ENCODE measurements around the gene RAD51B.
"Not testable (repeated sequence)": the region's sequence is repeated elsewhere in the genome, so short reads cannot be mapped to it uniquely, and the experiment has no call there.

RAD51B gene

DNA sequence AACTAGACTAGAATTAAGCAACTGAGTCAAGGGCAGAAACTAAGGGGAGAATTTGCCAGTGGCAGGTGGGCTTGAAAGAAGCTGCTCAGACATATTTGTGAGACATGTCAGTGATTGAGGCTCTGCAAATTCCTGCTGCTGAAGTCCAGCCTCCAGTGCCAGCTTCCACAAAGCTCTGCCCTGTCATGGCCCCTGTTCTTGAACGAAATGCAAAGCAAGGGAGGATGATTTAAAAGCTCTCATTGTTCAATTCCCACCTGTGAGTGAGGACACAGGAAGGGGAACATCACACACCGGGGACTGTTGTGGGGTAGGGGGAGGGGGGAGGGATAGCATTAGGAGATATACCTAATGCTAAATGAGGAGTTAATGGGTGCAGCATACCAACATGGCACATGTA is 439.4 kb downstream of the RAD51B start:
- DNase-seq: not testable (repeated sequence)

DNA sequence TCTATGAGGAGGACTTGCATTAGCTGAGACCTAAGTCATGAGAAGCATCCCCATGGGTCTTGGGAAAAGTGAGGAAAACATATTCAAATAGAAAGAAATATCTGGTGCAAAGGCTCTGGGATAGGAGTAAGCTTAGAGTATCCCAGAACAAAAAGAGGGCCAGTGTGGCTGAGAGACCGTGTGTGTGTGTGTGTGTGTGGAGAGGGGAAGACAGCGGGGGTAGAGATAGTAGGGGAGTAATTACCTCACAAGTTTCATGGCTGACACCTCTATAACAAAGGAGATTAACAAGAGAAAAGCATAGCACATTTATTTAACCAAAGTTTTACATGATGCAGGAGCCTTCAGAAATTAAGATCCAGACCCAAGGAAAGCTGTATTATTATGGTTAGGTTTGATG is 440.5 kb downstream of the RAD51B start:
- DNase-seq: no peak

DNA sequence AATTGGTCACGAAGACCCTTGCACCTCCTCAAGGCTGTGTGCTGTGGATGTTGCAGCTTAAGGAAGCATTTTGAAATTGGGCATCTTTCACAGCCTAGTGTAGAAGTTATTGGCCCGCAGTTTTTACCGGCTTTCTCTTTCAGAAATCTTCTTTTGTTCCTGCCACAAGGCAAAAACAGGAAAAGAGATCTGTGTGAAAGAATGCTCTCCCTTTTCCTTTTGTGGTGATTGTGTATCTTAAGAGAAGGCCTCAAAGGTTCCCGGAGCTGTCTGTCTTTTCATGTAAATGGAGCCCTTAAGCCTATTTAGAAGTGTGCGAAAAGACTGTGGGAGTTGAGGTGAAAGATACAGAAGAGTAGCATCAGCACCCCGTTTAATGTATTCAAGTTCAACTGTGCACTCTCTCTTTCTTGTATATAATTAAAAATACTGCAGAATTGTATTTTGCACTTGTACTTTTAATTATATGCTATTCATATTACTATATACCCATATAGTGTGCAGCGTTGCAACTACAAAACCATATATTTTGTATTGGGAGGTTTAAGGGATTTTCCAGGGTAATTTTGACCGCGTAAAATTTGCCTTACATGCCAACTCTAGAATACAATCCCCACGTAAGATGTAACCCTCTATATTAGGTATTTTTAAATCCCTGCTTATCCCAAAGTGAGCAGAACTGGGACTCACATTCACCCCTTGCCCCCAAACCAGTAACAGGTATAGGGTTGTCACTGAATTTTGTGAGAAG is 441.7 kb downstream of the RAD51B start:
- no peak for DNase-seq

DNA sequence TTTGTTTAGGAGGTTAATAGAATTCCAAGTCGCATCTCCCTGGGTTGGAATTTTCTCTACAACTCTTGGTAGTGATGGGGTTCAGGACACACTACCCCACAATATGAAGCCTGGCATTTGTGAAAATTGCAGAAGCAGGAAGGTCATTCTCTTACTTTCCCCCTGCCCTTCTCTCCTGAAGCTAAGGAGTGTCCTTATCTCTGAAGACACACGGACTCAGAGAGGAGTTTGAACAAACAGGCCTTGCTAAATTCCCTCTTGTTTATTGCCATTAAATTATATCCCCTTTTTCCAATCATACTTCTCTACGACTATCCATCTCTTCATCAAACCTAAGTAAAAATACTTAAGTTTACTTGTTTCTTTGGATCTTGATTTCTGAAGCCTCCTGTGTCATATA is 443.0 kb downstream of the RAD51B start:
- no peak for DNase-seq

DNA sequence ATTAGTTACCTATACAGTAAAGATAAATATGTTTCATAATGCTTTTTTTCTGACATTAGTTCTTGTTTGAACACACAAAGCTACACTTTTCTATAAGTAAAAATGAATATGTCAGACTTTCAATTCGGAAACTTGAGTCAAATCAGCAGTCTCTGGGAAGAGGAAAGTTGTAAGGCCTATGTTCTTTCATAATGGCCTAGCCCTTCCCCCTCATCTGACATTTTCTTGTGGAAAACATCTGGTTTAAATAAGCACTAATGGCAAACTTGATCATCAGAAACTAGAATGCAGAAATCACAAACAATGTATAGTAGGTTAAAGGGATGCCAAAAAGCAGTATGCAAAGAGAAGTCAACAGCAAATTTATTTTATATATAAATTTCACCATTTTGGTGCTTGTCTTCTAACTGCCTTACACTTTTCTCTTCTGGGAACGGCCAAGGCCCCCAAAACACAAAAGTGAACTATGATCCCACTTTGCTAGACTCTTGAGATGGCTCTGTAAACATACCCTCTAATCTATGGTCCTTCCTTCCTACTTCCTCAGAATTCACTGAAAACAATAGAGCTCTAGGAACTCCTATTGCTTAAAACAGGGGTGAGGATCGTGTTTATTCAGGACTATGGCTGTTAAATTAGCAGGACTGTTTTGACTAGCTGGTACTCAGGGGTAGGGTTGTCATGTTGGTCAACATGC is 444.1 kb downstream of the RAD51B start:
- no peak for DNase-seq

DNA sequence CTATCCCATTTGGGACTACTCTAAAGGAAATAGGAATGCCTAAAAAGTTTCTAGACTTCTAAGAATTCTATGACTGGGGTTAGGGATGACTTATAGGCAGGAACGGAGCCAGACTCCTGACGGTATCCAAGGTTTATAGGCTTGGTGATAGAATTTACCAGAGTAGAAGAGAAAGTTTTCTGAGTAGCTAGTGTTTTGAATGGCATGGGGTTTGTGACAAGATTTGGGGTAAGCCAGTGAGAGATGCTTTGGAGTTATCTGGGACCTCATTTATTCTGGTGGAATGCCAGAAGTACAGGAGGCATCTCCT is 444.6 kb downstream of the RAD51B start:
- no peak for DNase-seq

DNA sequence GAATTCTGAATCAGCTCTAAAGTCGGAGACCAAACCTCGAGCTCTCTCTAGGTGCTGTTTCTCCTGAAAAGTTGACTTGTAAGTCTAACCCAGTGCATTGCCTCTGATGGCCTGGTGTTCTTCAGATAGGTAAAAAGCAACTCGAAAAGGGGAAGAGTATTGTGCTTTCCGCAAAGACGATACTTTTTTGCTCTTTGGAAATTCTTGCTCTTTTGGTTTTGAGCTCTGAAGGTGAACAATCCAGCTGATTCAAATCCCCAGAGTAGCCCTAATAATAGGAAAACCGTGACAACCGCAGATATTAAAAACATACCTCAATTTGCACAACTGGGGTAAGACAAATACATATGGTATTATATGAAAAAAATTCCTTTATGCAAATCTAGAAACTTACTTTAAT is 447.4 kb downstream of the RAD51B start:
- DNase-seq: no peak

DNA sequence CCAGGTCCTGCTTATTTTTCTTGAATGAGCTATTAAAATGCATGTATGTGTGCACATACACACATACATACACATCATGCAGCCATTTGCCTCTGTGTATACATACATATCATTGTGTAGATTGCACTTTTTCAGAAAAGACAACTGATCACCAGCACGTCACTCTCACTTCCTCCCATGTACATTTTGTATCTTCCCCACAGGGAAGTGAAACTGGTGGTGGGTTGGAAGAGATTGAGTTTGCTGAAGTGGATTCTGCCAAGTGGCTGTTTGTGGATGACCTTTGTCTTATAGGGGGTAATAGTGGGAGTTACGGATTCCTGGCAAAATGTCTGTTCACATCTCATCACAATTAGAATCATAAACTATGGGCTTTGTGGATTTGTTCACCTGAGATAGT is 448.6 kb downstream of the RAD51B start:
- no peak for DNase-seq

DNA sequence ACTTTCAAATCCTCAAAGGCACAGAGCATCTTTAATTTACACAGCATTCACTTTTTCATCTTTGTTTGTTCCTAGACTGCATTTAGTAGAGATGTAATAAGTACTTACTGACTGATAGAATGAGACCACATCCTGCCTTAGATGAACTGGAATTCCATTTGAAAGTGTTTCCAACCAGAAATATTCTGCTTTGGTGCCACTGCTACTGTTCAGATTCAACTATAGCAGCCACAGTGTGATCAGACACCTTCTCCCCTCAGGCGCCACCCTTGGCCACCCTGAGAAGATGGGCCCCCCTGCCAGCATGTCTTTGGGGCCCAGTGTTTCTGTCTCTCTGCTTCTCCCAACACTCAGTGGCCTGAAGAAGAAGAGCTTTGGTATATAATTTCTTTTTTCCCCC is 449.1 kb downstream of the RAD51B start:
- DNase-seq: no peak

DNA sequence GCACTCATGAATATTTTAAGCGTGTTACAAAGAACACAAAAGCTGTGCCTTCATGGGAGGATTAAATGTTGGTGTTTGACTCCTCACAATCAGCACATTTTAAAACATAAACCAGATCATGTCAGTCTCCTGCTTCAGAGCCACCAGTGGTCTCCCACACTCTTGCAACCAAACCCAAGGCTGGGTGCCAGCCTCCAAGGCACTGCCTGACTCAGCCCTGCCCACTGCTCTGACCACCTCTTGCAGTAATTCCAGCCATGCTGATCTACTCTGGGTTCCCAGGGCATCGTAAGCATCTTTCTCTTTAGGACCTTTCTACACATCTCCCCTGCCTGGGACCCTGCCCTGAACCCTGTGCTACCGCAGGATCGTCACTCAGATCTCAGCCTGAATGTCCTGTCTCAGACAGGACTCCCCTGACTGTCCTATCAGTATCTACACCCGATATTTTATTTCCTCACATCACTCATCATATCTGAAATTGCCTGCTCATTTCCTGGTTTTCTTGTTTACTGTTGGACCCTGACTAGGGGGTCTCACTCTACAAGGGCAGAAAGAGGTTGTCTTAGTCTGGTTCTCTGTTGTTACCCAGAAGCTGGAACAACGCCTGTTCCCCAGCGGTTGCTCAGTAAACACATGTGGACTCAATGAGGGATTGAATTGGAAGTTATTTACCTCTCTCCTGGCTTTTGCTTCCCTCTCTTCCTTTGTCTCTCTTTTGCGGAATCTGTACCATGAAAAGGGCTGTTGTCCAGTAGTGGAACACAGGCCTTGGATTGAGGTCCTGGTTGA is 449.8 kb downstream of the RAD51B start:
- DNase-seq: no peak

DNA sequence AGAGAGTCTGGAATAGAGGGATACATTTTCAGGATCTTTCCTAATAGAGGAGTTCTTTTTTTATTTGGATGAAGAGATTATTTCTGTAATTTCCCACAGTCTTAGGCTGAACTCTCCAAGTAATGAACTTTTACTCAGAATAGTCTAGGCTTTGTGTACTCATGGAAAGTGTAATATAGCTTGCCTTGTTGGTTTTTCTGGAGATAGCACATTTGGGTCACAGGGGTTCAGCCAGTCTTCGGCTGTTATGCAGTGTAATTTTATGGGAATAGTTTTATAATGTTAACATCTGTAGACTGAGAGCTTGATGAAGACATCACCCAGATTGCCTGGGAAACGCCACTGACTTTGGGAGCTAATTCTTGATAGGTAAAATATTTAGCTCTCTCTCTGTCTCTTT is 450.8 kb downstream of the RAD51B start:
- DNase-seq: no peak

DNA sequence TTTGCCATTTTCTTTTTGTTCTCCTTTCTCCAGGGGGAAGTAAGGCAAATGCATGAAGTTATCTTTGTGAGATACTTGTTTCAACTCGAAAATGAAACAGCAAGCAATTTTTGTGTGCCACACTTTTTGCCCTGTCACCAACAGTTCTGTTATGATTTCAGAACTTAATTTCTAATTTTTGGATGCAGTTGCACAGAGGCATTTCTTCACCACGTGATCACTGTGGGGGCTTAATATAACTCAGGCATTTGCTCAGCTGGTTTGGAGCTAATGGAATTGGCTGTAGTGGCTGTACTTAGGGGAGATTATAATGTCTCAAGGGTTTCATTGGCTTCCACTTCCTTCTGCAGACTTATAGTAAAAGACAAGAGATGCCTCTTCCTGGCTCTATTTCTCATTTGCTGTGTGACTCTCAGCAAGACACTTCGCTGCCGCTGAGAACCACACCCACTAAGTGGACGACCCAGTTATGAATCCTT is 452.4 kb downstream of the RAD51B start:
- no peak for DNase-seq

DNA sequence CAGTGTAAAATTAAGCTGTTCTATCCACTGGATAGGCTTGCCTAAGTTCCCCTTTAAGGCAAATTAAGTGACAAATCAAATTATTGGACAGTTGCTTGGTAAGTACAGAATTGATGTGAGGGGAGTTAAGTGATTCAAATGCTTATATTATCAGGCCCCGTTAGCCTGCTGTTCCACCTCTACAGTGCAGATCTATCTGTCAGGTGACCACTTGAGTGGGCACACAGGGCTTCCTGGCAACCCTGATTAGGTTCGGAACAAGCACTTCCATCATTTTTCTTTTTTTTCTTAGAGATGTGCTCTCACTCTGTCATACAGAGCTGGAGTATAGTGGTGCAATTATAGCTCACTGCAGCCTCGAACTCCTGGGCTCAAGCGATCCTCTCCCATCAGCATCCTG is 453.8 kb downstream of the RAD51B start:
- no peak for DNase-seq

DNA sequence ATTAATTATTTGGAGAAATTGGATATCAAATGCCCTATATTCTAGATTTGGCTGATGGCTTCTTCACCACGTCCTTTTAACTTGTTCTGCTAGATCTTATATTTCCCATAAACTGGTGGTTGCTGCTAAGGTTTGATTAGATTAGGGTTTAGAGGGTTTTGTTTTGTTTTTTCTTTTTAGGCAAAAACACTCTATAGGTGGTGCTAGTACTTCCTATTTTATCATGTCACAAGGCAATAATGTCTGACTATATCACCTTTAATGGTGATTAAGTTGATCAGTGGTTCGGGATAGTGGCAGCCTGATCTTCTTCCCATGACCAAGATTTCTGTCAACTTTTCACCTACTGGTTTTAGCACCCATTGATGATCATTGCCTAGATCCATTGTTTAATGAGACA is 455.1 kb downstream of the RAD51B start:
- no peak for DNase-seq

DNA sequence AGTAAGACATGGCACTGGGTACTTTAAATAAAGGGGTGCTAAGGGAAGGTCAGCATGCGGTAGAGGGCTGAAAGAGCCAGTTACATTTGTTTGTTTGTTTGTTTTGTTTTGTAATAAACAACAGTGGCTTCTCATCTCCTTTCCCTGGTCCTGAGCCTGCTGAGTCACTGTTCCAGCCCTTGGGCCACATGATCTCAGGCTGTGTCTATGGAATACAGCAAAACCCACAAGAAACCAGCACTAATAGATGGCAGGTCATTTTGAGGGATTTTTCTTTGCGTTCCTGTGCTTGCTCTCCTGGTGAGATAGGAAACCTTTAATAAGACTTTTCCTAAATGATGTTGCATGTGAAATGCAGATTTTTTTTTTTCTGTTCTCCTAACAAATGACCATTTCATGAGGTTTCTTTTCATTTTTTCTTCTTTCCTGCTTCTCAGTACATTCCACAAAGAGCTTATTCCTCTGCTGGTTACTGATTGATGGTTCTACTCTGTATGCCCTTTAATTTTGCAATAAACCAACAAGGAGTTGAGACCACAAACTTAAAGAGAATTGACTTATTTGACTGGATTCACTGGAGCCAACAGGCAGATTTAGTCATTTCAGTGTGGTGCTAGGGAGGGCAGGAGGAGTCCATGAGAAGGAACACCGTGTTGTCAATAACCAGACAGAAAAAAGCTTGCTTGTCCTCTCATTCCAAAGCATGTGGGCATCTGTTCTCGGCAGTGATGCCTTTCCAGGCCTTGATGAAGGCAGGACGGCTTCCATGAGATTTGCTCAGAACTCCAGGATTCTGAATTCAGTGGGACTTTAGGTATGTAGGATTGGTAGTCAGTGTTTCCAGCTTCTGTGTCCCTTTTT is 459.2 kb downstream of the RAD51B start:
- no peak for DNase-seq

DNA sequence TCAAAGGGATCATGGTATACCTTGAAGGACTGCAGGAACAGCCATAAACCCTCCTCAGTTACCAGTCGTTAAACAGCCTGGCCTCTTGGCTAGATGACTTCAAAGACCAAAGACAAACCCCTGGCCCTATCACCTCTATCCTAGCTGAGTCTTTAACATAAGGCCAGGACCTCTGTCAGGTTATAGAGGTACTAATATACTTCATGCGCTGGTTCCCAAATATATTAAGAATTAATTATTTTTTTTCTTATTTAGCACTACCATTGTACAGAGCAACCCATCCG is 459.8 kb downstream of the RAD51B start:
- no peak for DNase-seq

DNA sequence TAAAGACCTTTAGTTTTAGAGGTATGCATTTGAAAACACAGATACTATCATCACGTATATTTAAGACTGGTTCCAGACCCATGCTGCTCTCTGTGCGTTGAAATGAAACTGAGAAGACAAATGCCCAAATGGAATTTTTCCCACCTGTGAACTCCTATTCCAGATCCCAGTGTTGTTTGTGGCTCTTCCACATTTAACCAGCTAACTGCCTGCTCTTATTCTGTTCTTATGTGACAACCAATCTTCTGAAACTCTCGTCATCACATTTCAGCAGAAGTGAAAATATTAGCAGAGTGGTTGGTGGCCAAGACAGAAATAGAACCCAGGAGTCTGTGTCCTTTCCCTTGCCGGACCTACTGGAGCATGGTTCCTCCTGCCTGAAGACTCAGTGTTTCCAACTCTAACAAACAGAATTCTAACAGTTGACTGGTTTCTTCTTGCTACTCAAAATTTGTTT is 460.2 kb downstream of the RAD51B start:
- no peak for DNase-seq

DNA sequence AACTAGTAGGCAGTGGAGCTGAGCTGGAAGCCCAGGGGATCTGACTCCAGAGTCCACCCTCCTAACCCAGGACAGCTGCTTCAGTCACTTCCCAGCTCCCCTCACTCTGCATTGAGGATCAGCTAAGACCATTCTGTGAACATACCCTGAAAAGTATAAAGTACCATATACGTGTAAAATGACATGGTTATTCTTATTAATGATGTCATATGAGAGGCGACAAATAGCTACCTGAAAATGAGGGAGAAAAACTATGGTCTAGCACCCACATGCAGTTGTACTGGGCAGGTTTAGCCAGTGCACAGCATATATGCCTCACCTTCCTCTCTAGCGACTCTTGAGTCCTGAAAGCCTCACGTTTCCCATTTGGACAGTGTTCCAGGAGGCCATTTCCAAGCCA is 461.9 kb downstream of the RAD51B start:
- DNase-seq: no peak

DNA sequence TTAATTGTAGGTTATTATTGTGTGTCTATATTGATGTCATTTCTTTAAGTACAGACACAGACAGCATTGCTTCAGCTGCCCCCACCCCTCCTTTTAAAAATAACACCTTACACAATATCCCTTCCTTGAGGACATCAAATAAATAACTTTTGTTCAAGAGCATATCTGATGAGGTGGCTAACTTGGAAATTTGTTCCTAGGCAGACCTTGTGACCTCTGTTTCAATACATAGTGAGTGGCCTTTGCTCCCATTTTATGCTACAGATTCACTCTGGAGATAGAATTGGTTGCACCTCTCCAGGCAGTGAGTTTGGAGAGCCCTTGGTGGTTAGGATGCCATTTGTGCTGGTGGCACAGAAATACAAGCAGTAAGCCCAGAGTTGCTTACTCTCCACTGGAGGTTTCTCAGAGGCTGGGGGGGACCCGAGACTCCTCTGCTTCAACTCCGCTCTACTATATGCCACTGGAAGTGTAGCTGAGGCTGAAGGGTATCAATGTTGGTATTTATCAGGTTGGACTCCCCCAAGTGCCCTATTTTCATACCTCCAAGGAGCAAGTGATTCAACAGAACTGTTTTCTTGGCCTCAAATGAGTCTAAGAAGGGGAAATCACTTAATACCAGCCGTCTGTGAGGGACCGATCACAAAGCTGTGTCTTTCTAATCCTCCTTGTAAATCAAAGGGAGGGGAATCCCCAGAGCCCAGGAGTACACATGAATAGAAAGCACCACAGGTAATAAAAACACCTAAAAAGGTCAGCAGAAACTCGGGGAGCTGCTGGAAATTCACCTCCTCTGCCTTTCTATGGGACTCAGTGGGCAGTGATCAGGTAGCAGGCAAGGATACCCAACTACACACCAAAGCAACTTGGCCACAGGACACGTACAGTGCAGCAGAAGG is 463.1 kb downstream of the RAD51B start:
- no peak for DNase-seq

DNA sequence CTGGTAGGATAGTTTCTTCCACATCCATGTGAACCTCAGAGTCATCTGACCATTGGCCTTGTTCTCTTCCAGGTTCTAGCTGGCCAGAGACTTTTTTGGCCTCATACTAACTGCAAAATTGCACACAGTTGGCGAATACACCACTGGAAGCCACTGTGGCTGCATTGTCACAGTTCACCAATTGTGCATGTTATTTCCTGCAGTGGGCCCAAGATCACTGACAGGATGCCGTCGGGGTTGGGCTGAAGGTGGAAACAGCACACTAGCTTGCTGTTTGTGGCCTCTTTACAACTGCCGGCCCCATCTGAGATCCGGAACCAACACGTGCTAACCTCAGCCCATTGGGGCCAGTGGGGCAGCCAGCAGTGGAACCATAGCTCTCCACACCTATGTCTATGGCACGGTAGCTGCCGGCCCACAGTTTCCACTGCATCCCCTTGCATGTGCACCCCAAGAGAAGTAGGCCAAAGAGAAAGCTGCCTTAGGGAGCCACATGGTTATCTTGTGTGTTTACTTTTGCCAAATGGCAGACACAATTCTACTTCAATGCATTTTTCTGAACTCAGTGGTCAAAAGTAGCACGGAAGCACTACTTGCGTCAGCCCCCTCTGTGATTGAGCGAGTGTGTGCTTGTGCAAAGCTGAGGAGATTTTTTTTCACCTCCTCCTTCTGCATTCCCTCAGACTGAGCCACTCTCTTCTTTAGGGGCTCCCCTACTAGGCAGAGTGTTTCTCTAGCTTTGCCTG is 464.0 kb downstream of the RAD51B start:
- DNase-seq: no peak

DNA sequence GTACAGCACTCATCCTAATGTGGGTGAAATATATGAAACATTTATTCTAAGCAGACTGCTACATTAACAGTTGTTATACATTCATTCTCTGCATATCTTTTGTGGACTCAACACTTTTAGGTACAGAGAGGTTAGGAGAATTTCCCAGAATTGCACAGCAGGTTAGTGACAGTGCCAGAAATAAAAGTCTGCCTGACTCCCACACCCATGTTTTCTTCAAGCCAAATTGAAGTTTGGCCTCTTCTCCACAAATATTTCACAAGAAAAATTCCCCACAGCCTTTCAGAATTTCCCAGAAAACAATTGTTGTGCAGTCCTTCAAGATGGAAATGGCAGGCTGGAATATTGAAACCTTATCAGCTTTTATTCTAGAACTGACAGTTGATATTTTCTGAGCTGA is 464.8 kb downstream of the RAD51B start:
- no peak for DNase-seq

All from femur (tissue), 1 donor.